Endothelial cell of umbilical vein (primary cell): ENCODE results near the gene POC5. TPM values are rescaled to one million over a fixed set of nuclear protein-coding genes. Genes with fewer than 3 reads are reported as not detected.
A peak's percentile ranks its signal among the peaks of the same experiment; 100 is the strongest.

Experiments used
- BruUV-seq: library from RNA; stranded (reverse); fragments of 400-500 nt; replicated peaks from 2 replicates; lab custom pipeline; 2021; lab: Mats Ljungman, UMichigan
- CTCF ChIA-PET: fragments of 300-600, 350-600 bp; sonication (Branson Sonifier 250); formaldehyde crosslinking; loops from one replicate; lab custom pipeline; 2021; ENCODE audit warnings: antibody characterized with exemption, inconsistent platforms; lab: Charles Lee
- POLR2A ChIA-PET: fragments of 300-600, 350-600 bp; sonication (Branson Sonifier 250); formaldehyde crosslinking; loops from one replicate; lab custom pipeline; 2021; ENCODE audit warnings: antibody characterized with exemption, inconsistent platforms; lab: Charles Lee
- DNase-seq: peaks from one replicate; pipeline ENCODE4 v3.0.0-alpha.2; 2011; ENCODE audit warnings: low read depth, low spot score
- FAIRE-seq: peaks from 2 replicates; lab custom pipeline; 2011; peaks lifted over from hg19 to GRCh38; lab: Jason Lieb, UNC
- H2AFZ ChIP-seq: 2 replicates; pipeline ENCODE4 v1.6.0; 2012; ENCODE audit warnings: low read depth, low read length, control low read depth, inconsistent platforms
- H3K27ac ChIP-seq: 2 replicates; pipeline ENCODE4 v1.5.1; 2011; ENCODE audit warnings: low read depth, mild to moderate bottlenecking, control low read depth, low read length, moderate library complexity; ENCODE audit not compliant: insufficient read depth
- H3K27me3 ChIP-seq, 2 experiments: 2 replicates each; pipeline versions ENCODE4 v1.6.0 to v1.6.1; 2011; ENCODE audit warnings: low read length in 2 of 2, mixed read lengths in 1 of 2; ENCODE audit not compliant: control insufficient read depth in 2 of 2, insufficient read depth in 2 of 2
- H3K36me3 ChIP-seq, 2 experiments: 2 replicates in 1 of 2; 3 replicates in 1 of 2; pipeline ENCODE4 v1.5.1; 2011; ENCODE audit warnings: low read length in 2 of 2, mild to moderate bottlenecking in 1 of 2, moderate library complexity in 1 of 2; ENCODE audit not compliant: control insufficient read depth in 2 of 2, insufficient read depth in 2 of 2; ENCODE audit errors: extremely low read depth in 1 of 2
- H3K4me1 ChIP-seq: 3 replicates; pipeline ENCODE4 v1.5.1; 2011; ENCODE audit warnings: mild to moderate bottlenecking, low read length; ENCODE audit not compliant: control insufficient read depth, insufficient read depth; ENCODE audit errors: extremely low read depth
- H3K4me2 ChIP-seq: 2 replicates; pipeline ENCODE4 v1.6.1; 2011; ENCODE audit warnings: low read length, control low read depth, mixed read lengths; ENCODE audit not compliant: insufficient read depth
- H3K4me3 ChIP-seq, 3 experiments: fragments of 200-600 bp in 1 of 3; sonication (generic), shearing (Covaris generic) in 1 of 3; replicated peaks in 1 of 3; 2 replicates each; pipeline ENCODE4 v1.5.1; 2011 to 2016; ENCODE audit warnings: control low read depth in 3 of 3, low read length in 3 of 3, mild to moderate bottlenecking in 2 of 3, inconsistent platforms in 1 of 3, low read depth in 1 of 3, moderate library complexity in 1 of 3; ENCODE audit not compliant: insufficient read depth in 1 of 3
- H3K79me2 ChIP-seq: 2 replicates; pipeline ENCODE4 v1.6.0; 2012; ENCODE audit warnings: low read length, inconsistent platforms; ENCODE audit not compliant: control insufficient read depth, insufficient read depth
- H3K9ac ChIP-seq: replicated peaks from 2 replicates; pipeline ENCODE3; 2011; ENCODE audit warnings: low read length, control low read depth; ENCODE audit not compliant: insufficient read depth; ENCODE audit errors: extremely low read depth
- H3K9me1 ChIP-seq: replicated peaks from 3 replicates; pipeline ENCODE4 v1.6.0; 2011; ENCODE audit warnings: mild to moderate bottlenecking, low read length; ENCODE audit not compliant: control insufficient read depth, insufficient read depth; ENCODE audit errors: extremely low read depth
- H3K9me3 ChIP-seq: replicated peaks from 2 replicates; pipeline ENCODE4 v1.5.1; 2012; ENCODE audit warnings: low read length, inconsistent platforms; ENCODE audit not compliant: control insufficient read depth, insufficient read depth
- H4K20me1 ChIP-seq: replicated peaks from 2 replicates; pipeline ENCODE3; 2011; ENCODE audit warnings: mild to moderate bottlenecking, low read length; ENCODE audit not compliant: control insufficient read depth, insufficient read depth; ENCODE audit errors: extremely low read depth
- CTCF ChIP-seq, 2 donors: IDR thresholded peaks; 1 replicate in 1 of 2; 2 replicates in 1 of 2; pipeline ENCODE4 v1.5.1; 2011; ENCODE audit warnings: low read length in 2 of 2, mild to moderate bottlenecking in 2 of 2, moderate library complexity in 2 of 2, control low read depth in 1 of 2, inconsistent platforms in 1 of 2, low read depth in 1 of 2; ENCODE audit not compliant: insufficient read depth in 1 of 2; ENCODE audit errors: extremely low read depth in 1 of 2
- EZH2 ChIP-seq: IDR thresholded peaks from 2 replicates; pipeline ENCODE4 v1.6.1; 2012; ENCODE audit warnings: borderline replicate concordance, low read depth, mild to moderate bottlenecking, moderate library complexity, low read length, inconsistent platforms; ENCODE audit not compliant: severe bottlenecking
- FOS ChIP-seq: IDR thresholded peaks from 2 replicates; pipeline ENCODE4 v1.6.1; 2011; ENCODE audit warnings: mild to moderate bottlenecking, low read length, moderate library complexity, borderline replicate concordance; ENCODE audit not compliant: insufficient read depth
- GATA2 ChIP-seq: IDR thresholded peaks from 2 replicates; pipeline ENCODE4 v1.7.0; 2011; ENCODE audit warnings: low read depth, mild to moderate bottlenecking, moderate library complexity, mixed read lengths, low read length; ENCODE audit not compliant: insufficient read length, insufficient read depth
- JUN ChIP-seq: IDR thresholded peaks from 2 replicates; pipeline ENCODE4 v1.6.1; 2011; ENCODE audit warnings: borderline replicate concordance, low read depth; ENCODE audit not compliant: insufficient read length, insufficient read depth
- MAX ChIP-seq: IDR thresholded peaks from 2 replicates; pipeline ENCODE4 v1.6.1; 2011; ENCODE audit not compliant: insufficient read depth, insufficient read length
- MYC ChIP-seq: IDR thresholded peaks from one replicate; pipeline ENCODE4 v1.6.1; 2011; ENCODE audit warnings: mild to moderate bottlenecking, low read depth, low read length
- POLR2A ChIP-seq: IDR thresholded peaks from 2 replicates; pipeline ENCODE4 v1.6.1; 2012; ENCODE audit warnings: low read depth, mild to moderate bottlenecking, control low read depth, low read length
- POLR2AphosphoS5 ChIP-seq: IDR thresholded peaks from 2 replicates; pipeline ENCODE4 v1.6.1; 2012; ENCODE audit warnings: low read depth, mild to moderate bottlenecking, control low read depth, low read length, moderate library complexity; ENCODE audit not compliant: insufficient read depth
- dilution Hi-C: fragments of 300-500 bp; cut with MboI; formaldehyde crosslinking; loops from one replicate; pipeline ENCODE4 v1.15.0; 2019; ENCODE audit warnings: low sequenced_read_pairs; ENCODE audit not compliant: extremely low pct_ligation_motif_present
- intact Hi-C: fragments of 100-400 bp; cut with micrococcal nuclease; formaldehyde crosslinking; loops from one replicate; pipeline ENCODE4 v1.10.0; 2022
- polyA plus RNA-seq, 4 experiments: library from polyadenylated mRNA; depleted of rRNA in 3 of 4; stranded (reverse) in 3 of 4; unstranded in 1 of 4; fragments of >200 nt; gene quantifications; 2 replicates each; pipeline versions ENCODE4 v1.2.1 to v1.2.3, GENCODE V29; 2011 to 2012; ENCODE audit warnings: missing spikeins in 1 of 4
- total RNA-seq: library from RNA; stranded (reverse); gene quantifications from 2 replicates; pipeline ENCODE4 v1.2.3, GENCODE V29; 2021

Gene POC5
- total and polyA plus RNA-seq, 2 donors (not counting 3 experiments of a cell fraction or from before 2014, with no cell fraction given) = 8.3 to 15.9 TPM

- Histone ChIP-seq H3K4me2 (peak overlapping the region; percentile 66), H3K4me3 (no peak overlapping the region), H3K27me3 (no peaks in the 10 kb centered on the region), H2AFZ (no peak overlapping the region), H3K79me2 (no peaks in the 10 kb centered on the region), H3K9me3 (no peaks in the 10 kb centered on the region), H4K20me1 (no peaks in the 10 kb centered on the region), H3K36me3 (no peaks in the 10 kb centered on the region), H3K9ac (no peak overlapping the region), H3K4me1 (peaks cover 23% of the 10 kb centered on the region), H3K27ac (no peak overlapping the region), H3K9me1 (no peaks in the 10 kb centered on the region)
- FAIRE-seq (no peak), DNase-seq (no peak)
- intact Hi-C loops (loop anchor here (2.0 to 5.0 kb wide), 2 partner anchors 58 to 616 kb away; partner anchors contain the start of genes ANKDD1B and GCNT4), dilution Hi-C loops (no loop called here)
- no TSS peak for BruUV-seq
- no peak for TF ChIP-seq CTCF (IDR thresholded peaks at IDR 0.05; ENCODE audit: extremely low read depth in 1 of 2, insufficient read depth in 1 of 2, low read depth in 1 of 2, low read length in 2 of 2)
- no peak for TF ChIP-seq MYC
- no peak for TF ChIP-seq EZH2
- TF ChIP-seq JUN = no peak
- no peak for TF ChIP-seq POLR2A
- no peak for TF ChIP-seq MAX
- no peak for TF ChIP-seq POLR2AphosphoS5
- no peak for TF ChIP-seq FOS
- TF ChIP-seq GATA2 = no peak
- ChIA-PET POLR2A (no interaction called here), CTCF (interaction anchor here (1.0 to 1.5 kb wide), 5 partner anchors 8 to 157 kb away, joined by 4 to 19 read pairs (median 5); partner anchors contain the start of genes CERT1 and POLK)
These were observed 48.8 kb downstream of the POC5 start for GRCh38 chr5:75668445-75668844.
